ENCODE data around the gene CUL2.

- TF ChIP-seq SP1 (IDR thresholded peaks at IDR 0.05; ENCODE audit: low read depth) (no peak), POLR2A (IDR thresholded peaks at IDR 0.05; ENCODE audit: borderline replicate concordance, extremely low read depth, insufficient read depth, insufficient read length) (no peak), ELF1 (IDR thresholded peaks at IDR 0.05; ENCODE audit: borderline replicate concordance, low read depth) (no peak), CTCF (IDR thresholded peaks at IDR 0.05 in 2 of 3, conservative IDR thresholded peaks at IDR 0.05 in 1 of 3; ENCODE audit: borderline replicate concordance in 1 of 3, insufficient read depth in 1 of 3, low read depth in 2 of 3, low read length in 2 of 3) (no peak), ZFX (IDR thresholded peaks at IDR 0.05) (no peak), REST (IDR thresholded peaks at IDR 0.05; ENCODE audit: low read depth) (no peak), ZBTB33 (IDR thresholded peaks at IDR 0.05; ENCODE audit: extremely low read depth, insufficient replicate concordance, low read length) (no peak), EZH2 (IDR thresholded peaks at IDR 0.05) (no peak), EZH2phosphoT487 (IDR thresholded peaks at IDR 0.05; ENCODE audit: borderline replicate concordance) (no peak), ATF3 (IDR thresholded peaks at IDR 0.05) (no peak)
These were observed 33.5 kb downstream of the CUL2 start for GRCh38 chr10:35056686-35057085.

All from HCT116 (cell line).